ENCODE data around the gene COL4A4. TPM values are rescaled to one million over a fixed set of nuclear protein-coding genes. Genes with fewer than 3 reads are reported as not detected.

Gene COL4A4
- total RNA-seq, 1 donor from 2014 or later = 20.5 TPM

GRCh38 chr2:227186751-227187150, 22.7 kb upstream of the COL4A4 start:
- no peak overlapping the region for H3K4me3 ChIP-seq
- H3K36me3 ChIP-seq = no peaks in the 10 kb centered on the region
- peaks cover 9 to 17% of the 10 kb centered on the region in 2 donors for H3K4me1 ChIP-seq
- no peak for TF ChIP-seq CTCF (IDR thresholded peaks at IDR 0.05)
- H3K27me3 ChIP-seq = no peaks in the 10 kb centered on the region
- peak overlapping the region in 1 of 2 donors; percentile 85 for H3K27ac ChIP-seq
- intact Hi-C loops (cut with DNase I) = loop anchor here (5.0 kb wide), 1 partner anchor 41 kb away; no protein-coding TSS in a partner anchor
- no peaks in the 10 kb centered on the region for H3K9me3 ChIP-seq
- DNase-seq (ENCODE audit: low spot score in 2 of 2) = no peak

- Histone ChIP-seq H3K9me3 (no peaks in the 10 kb centered on the region), H3K4me1 (peaks cover 9 to 17% of the 10 kb centered on the region in 2 donors), H3K4me3 (no peak overlapping the region), H3K36me3 (no peaks in the 10 kb centered on the region), H3K27me3 (no peaks in the 10 kb centered on the region), H3K27ac (peak overlapping the region in 1 of 2 donors; percentile 85)
- no peak for TF ChIP-seq CTCF (IDR thresholded peaks at IDR 0.05)
- intact Hi-C loops (cut with DNase I) = loop anchor here (5.0 kb wide), 1 partner anchor 42 kb away; no protein-coding TSS in a partner anchor
- DNase-seq (ENCODE audit: low spot score in 2 of 2) = no peak
These were observed 21.7 kb upstream of the COL4A4 start for GRCh38 chr2:227185615-227186232.

- intact Hi-C loops (cut with DNase I) = no loop called here
- no peak overlapping the region for H3K4me3 ChIP-seq
- H3K27ac ChIP-seq = no peak overlapping the region
- no peaks in the 10 kb centered on the region for H3K36me3 ChIP-seq
- TF ChIP-seq CTCF (IDR thresholded peaks at IDR 0.05) = no peak
- no peaks in the 10 kb centered on the region for H3K27me3 ChIP-seq
- no peak for DNase-seq (ENCODE audit: low spot score in 2 of 2)
- H3K4me1 ChIP-seq = peaks cover 9 to 17% of the 10 kb centered on the region in 2 donors
- no peaks in the 10 kb centered on the region for H3K9me3 ChIP-seq
These were observed 19.8 kb upstream of the COL4A4 start for GRCh38 chr2:227183657-227184367.

GRCh38 chr2:227182765-227183164, 18.8 kb upstream of the COL4A4 start:
- Histone ChIP-seq H3K27me3 (no peaks in the 10 kb centered on the region), H3K27ac (no peak overlapping the region), H3K9me3 (no peaks in the 10 kb centered on the region), H3K36me3 (no peaks in the 10 kb centered on the region), H3K4me3 (no peak overlapping the region), H3K4me1 (peaks cover 5 to 13% of the 10 kb centered on the region in 2 donors)
- no peak for TF ChIP-seq CTCF (IDR thresholded peaks at IDR 0.05)
- no peak for DNase-seq (ENCODE audit: low spot score in 2 of 2)
- intact Hi-C loops (cut with DNase I) = no loop called here

GRCh38 chr2:227180770-227181169, 16.8 kb upstream of the COL4A4 start:
- H3K4me1 ChIP-seq = peaks cover 0 to 5% of the 10 kb centered on the region in 2 donors
- no peak for DNase-seq (ENCODE audit: low spot score in 2 of 2)
- intact Hi-C loops (cut with DNase I) = no loop called here
- H3K27me3 ChIP-seq = no peaks in the 10 kb centered on the region
- no peaks in the 10 kb centered on the region for H3K36me3 ChIP-seq
- peak overlapping the region; percentile 8 to 23 for H3K4me3 ChIP-seq
- no peaks in the 10 kb centered on the region for H3K9me3 ChIP-seq
- TF ChIP-seq CTCF (IDR thresholded peaks at IDR 0.05) = no peak
- H3K27ac ChIP-seq = peak overlapping the region; percentile 17 to 63
